GM18867 (cell line): ENCODE data around the gene CRP.
"Not testable (repeated sequence)": the region's sequence is repeated elsewhere in the genome, so short reads cannot be mapped to it uniquely, and the experiment has no call there.

Experiments used
- ATAC-seq: cut with Tn5 transposase; IDR thresholded peaks from one replicate; pipeline ENCODE4 v1.9.1; 2021; ENCODE audit warnings: mild to moderate bottlenecking, moderate library complexity; ENCODE audit not compliant: unreplicated experiment

Gene CRP

GRCh38 chr1:159700312-159700711, 14.1 kb downstream of the CRP start:
- no peak for ATAC-seq

GRCh38 chr1:159699653-159700052, 14.7 kb downstream of the CRP start:
- ATAC-seq, result no peak

GRCh38 chr1:159699246-159699645, 15.1 kb downstream of the CRP start:
- ATAC-seq, result no peak

GRCh38 chr1:159687511-159687910, 26.9 kb downstream of the CRP start:
- no peak for ATAC-seq

- no peak for ATAC-seq
Observed at GRCh38 chr1:159686599-159687299, 27.6 kb downstream of the CRP start.

GRCh38 chr1:159678939-159679338, 35.5 kb downstream of the CRP start:
- no peak for ATAC-seq

GRCh38 chr1:159675046-159675445, 39.3 kb downstream of the CRP start:
- no peak for ATAC-seq

- not testable (repeated sequence) for ATAC-seq
Observed at GRCh38 chr1:159672390-159672789, 42.0 kb downstream of the CRP start.

GRCh38 chr1:159669338-159669737, 45.1 kb downstream of the CRP start:
- ATAC-seq, result no peak

GRCh38 chr1:159668739-159669138, 45.6 kb downstream of the CRP start:
- no peak for ATAC-seq

- ATAC-seq, result no peak
Observed at GRCh38 chr1:159664247-159664646, 50.1 kb downstream of the CRP start.

- no peak for ATAC-seq
Observed at GRCh38 chr1:159663552-159663951, 50.8 kb downstream of the CRP start.
